Esophagus squamous epithelium (tissue), 4 donors: ENCODE data around the gene PCSK6.

Experiments
- POLR2A ChIP-seq, 4 donors: fragments of 450-650 bp; IDR thresholded peaks; one replicate each; pipeline ENCODE4 v1.6.1; 2017; ENCODE audit warnings: antibody characterized with exemption in 4 of 4, mild to moderate bottlenecking in 4 of 4, moderate library complexity in 3 of 4
- TF ChIP-seq, protein P1 (sequence below), 6 experiments: fragments of 450-650 bp in 4 of 6; fragments of 200-600 bp in 2 of 6; sonication (generic) in 2 of 6; IDR thresholded peaks; one replicate each; pipeline ENCODE4 v1.5.1; 2016 to 2019; ENCODE audit warnings: antibody characterized with exemption in 6 of 6, mild to moderate bottlenecking in 4 of 6, moderate library complexity in 4 of 6

DNA sequence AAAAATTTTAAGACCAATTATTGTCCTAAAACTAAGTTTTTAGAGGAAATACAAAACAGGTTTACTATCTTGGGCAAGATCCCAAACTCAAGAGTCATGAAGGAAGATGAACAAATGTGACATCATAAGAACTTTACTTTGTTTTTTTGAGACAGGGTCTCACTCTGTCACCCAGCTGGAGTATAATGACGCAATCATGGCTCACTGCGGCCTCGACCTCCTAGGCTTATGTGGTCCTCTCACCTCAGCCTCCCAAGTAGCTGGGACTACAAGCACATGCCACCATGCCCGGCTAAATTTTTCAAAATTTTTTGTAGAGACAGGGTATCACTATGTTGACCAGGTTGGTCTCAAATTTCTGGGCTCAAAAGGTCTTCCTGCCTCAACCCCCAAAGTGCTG lies 69.3 kb downstream of the PCSK6 start:
- TF ChIP-seq, protein P1, sequence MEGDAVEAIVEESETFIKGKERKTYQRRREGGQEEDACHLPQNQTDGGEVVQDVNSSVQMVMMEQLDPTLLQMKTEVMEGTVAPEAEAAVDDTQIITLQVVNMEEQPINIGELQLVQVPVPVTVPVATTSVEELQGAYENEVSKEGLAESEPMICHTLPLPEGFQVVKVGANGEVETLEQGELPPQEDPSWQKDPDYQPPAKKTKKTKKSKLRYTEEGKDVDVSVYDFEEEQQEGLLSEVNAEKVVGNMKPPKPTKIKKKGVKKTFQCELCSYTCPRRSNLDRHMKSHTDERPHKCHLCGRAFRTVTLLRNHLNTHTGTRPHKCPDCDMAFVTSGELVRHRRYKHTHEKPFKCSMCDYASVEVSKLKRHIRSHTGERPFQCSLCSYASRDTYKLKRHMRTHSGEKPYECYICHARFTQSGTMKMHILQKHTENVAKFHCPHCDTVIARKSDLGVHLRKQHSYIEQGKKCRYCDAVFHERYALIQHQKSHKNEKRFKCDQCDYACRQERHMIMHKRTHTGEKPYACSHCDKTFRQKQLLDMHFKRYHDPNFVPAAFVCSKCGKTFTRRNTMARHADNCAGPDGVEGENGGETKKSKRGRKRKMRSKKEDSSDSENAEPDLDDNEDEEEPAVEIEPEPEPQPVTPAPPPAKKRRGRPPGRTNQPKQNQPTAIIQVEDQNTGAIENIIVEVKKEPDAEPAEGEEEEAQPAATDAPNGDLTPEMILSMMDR (IDR thresholded peaks at IDR 0.05) = no peak
- TF ChIP-seq POLR2A (IDR thresholded peaks at IDR 0.05) = no peak
